Prostate gland (tissue), 2 donors: ENCODE data around the gene ZNF57. TPM values are rescaled to one million over a fixed set of nuclear protein-coding genes. Genes with fewer than 3 reads are reported as not detected.

ENCODE experiments used
- DNase-seq: peaks from one replicate; pipeline ENCODE4 v3.0.0-alpha.2; 2019; ENCODE audit warnings: low spot score
- H3K27ac ChIP-seq, 2 donors: fragments of 200-600 bp; sonication (generic); 2 replicates each; pipeline ENCODE4 v1.5.1; 2017 to 2019
- H3K27me3 ChIP-seq: fragments of 200-600 bp; sonication (generic); replicated peaks from 2 replicates; pipeline ENCODE4 v1.5.1; 2019; ENCODE audit not compliant: insufficient read depth
- H3K36me3 ChIP-seq, 2 donors: fragments of 200-600 bp; sonication (generic); 1 replicate in 1 of 2; 2 replicates in 1 of 2; pipeline versions ENCODE4 v1.5.1 to v1.8.1; 2017 to 2019
- H3K4me1 ChIP-seq: fragments of 200-600 bp; sonication (generic); replicated peaks from 2 replicates; pipeline ENCODE4 v1.5.1; 2019
- H3K4me3 ChIP-seq, 2 donors: fragments of 200-600 bp; sonication (generic); 2 replicates each; pipeline ENCODE4 v1.5.1; 2017 to 2019
- H3K9me3 ChIP-seq: fragments of 200-600 bp; sonication (generic); 2 replicates; pipeline ENCODE4 v1.5.1; 2017
- POLR2A ChIP-seq: fragments of 450-650 bp; IDR thresholded peaks from one replicate; pipeline ENCODE4 v1.6.1; 2016; ENCODE audit warnings: antibody characterized with exemption, mild to moderate bottlenecking
- POLR2AphosphoS5 ChIP-seq: sonication (generic); formaldehyde crosslinking; IDR thresholded peaks from one replicate; pipeline ENCODE4 v1.6.1; 2017; ENCODE audit warnings: antibody characterized with exemption
- WGBS: methylation state at CpG from one replicate; pipeline ENCODE4 v1.1.5; 2018; 5-methylcytosine and 5-hydroxymethylcytosine counted together
- intact Hi-C: fragments of 100-400 bp; cut with DNase I; formaldehyde crosslinking; loops from one replicate; pipeline ENCODE4 v1.14.2; 2022
- total RNA-seq, 2 donors: library from RNA; depleted of rRNA; stranded (reverse); fragments of >200 nt; gene quantifications; one replicate each; pipeline ENCODE4 v1.1.0, GENCODE V29; 2016
- TF ChIP-seq, protein P1 (sequence below), 4 experiments: fragments of 200-600 bp in 2 of 4; fragments of 450-650 bp in 2 of 4; sonication (generic) in 2 of 4; IDR thresholded peaks; 1 replicate in 3 of 4; 2 replicates in 1 of 4; pipeline ENCODE4 v1.5.1; 2016 to 2019; ENCODE audit warnings: antibody characterized with exemption in 4 of 4, mild to moderate bottlenecking in 2 of 4, moderate library complexity in 2 of 4

ZNF57 gene
- total RNA-seq, 2 donors from 2014 or later = 4.8 to 10.7 TPM

- Histone ChIP-seq H3K9me3 (no peaks in the 10 kb centered on the region), H3K36me3 (no peaks in the 10 kb centered on the region), H3K4me3 (no peak overlapping the region), H3K27me3 (no peaks in the 10 kb centered on the region), H3K4me1 (no peaks in the 10 kb centered on the region), H3K27ac (no peak overlapping the region)
- no peak for DNase-seq
- intact Hi-C loops = loop anchor here (5.0 to 10.0 kb wide), 2 partner anchors 140 to 197 kb away; no protein-coding TSS in a partner anchor
- WGBS = 90% methylated on average over 5 of the region's 5 CpGs
- no peak for TF ChIP-seq POLR2AphosphoS5
- TF ChIP-seq, protein P1, sequence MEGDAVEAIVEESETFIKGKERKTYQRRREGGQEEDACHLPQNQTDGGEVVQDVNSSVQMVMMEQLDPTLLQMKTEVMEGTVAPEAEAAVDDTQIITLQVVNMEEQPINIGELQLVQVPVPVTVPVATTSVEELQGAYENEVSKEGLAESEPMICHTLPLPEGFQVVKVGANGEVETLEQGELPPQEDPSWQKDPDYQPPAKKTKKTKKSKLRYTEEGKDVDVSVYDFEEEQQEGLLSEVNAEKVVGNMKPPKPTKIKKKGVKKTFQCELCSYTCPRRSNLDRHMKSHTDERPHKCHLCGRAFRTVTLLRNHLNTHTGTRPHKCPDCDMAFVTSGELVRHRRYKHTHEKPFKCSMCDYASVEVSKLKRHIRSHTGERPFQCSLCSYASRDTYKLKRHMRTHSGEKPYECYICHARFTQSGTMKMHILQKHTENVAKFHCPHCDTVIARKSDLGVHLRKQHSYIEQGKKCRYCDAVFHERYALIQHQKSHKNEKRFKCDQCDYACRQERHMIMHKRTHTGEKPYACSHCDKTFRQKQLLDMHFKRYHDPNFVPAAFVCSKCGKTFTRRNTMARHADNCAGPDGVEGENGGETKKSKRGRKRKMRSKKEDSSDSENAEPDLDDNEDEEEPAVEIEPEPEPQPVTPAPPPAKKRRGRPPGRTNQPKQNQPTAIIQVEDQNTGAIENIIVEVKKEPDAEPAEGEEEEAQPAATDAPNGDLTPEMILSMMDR (IDR thresholded peaks at IDR 0.05) = no peak
- TF ChIP-seq POLR2A = no peak
These were observed 64.1 kb downstream of the ZNF57 start for GRCh38 chr19:2964874-2965273.

- H3K4me1 ChIP-seq = no peaks in the 10 kb centered on the region
- no peak for TF ChIP-seq POLR2AphosphoS5
- no peak for TF ChIP-seq POLR2A
- no peak for DNase-seq
- H3K36me3 ChIP-seq = no peaks in the 10 kb centered on the region
- no peak overlapping the region for H3K4me3 ChIP-seq
- 85% methylated on average over 8 of the region's 8 CpGs for WGBS
- no peak overlapping the region for H3K27ac ChIP-seq
- intact Hi-C loops = loop anchor here (10.0 kb wide), 1 partner anchor 137 kb away; no protein-coding TSS in a partner anchor
- H3K9me3 ChIP-seq = no peaks in the 10 kb centered on the region
- no peaks in the 10 kb centered on the region for H3K27me3 ChIP-seq
These were observed 67.2 kb downstream of the ZNF57 start for GRCh38 chr19:2967972-2968371.

Other genes starting within 250 kb of the ZNF57 start
- gene GNG7, start 198.2 kb upstream of the ZNF57 start, total RNA-seq = 10 to 100 TPM in 1 of 2 donors, 1 to 10 TPM in 1; 8.7 to 22.9 TPM
- gene DIRAS1, start 179.6 kb upstream of the ZNF57 start, total RNA-seq = 10 to 100 TPM in 1 of 2 donors, 1 to 10 TPM in 1; 3.8 to 24.6 TPM
- 10 to 100 TPM; 46.6 to 67.9 TPM for gene SLC39A3, start 160.9 kb upstream of the ZNF57 start, total RNA-seq
- 10 to 100 TPM; 72.4 to 87.9 TPM for gene SGTA, start 117.7 kb upstream of the ZNF57 start, total RNA-seq
- gene THOP1, start 115.4 kb upstream of the ZNF57 start, total RNA-seq = 100 to 1,000 TPM; 119 to 132 TPM
- 1 to 10 TPM; 4.4 to 8.6 TPM for gene ZNF554, start 81.1 kb upstream of the ZNF57 start, total RNA-seq
- 1 to 10 TPM; 5.0 to 6.9 TPM for gene ZNF555, start 59.5 kb upstream of the ZNF57 start, total RNA-seq
- gene ZNF556, start 33.6 kb upstream of the ZNF57 start, total RNA-seq = under 1 TPM in 1 of 2 donors, not detected in 1; 0.28 TPM
- gene ZNF77, start 44.0 kb downstream of the ZNF57 start, total RNA-seq = 1 to 10 TPM; 2.8 to 6.6 TPM
- 1 to 10 TPM; 5.9 to 9.0 TPM for gene TLE6, start 76.6 kb downstream of the ZNF57 start, total RNA-seq
- gene TLE2, start 128.4 kb downstream of the ZNF57 start, total RNA-seq = 10 to 100 TPM; 61.9 to 82.1 TPM
- gene TLE5, start 161.6 kb downstream of the ZNF57 start, total RNA-seq = 100 to 1,000 TPM; 546 to 767 TPM
- gene GNA11, start 193.4 kb downstream of the ZNF57 start, total RNA-seq = 100 to 1,000 TPM in 1 of 2 donors, 10 to 100 TPM in 1; 61.3 to 117 TPM
- gene GNA15, start 235.1 kb downstream of the ZNF57 start, total RNA-seq = 10 to 100 TPM; 11.1 to 13.3 TPM